ENCODE data around the gene SCN10A.

The SCN10A gene
- total RNA-seq: 0 reads per million in 2 experiments

GRCh38 chr3:38816026-38816425 lies at the start of gene SCN10A:
TSS of gene SCN10A (minus strand) at chr3:38816217. CDS start at chr3:38794010, 22,207 bp downstream.
- no peak for DNase-seq (ENCODE audit: low read depth)

- no peak for DNase-seq (ENCODE audit: low read depth)
Observed at GRCh38 chr3:38853011-38853410, 37.0 kb upstream of the SCN10A start.

DNA sequence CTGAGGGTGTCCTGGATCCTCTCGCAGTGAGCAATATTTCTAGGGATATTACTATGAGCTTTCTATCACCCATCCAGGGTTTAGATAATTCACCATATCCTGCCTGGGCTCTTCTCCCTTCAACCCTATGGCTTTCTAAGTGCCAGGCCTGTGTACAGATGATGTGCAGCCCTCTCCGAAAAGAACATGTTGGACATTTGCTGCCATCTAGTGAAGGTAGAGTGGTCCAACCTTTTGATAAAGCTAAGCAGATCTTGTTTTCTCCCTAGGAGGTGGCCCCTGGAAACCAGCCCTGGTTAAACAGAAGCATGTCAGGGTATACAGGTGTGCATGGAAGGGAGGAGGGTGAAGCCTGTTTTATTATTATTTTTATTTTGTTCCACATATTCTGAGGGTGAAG lies 27.9 kb upstream of the SCN10A start:
- DNase-seq (ENCODE audit: low read depth): no peak

GRCh38 chr3:38842266-38842965 lies 26.4 kb upstream of the SCN10A start:
- DNase-seq (ENCODE audit: low read depth): no peak

DNA sequence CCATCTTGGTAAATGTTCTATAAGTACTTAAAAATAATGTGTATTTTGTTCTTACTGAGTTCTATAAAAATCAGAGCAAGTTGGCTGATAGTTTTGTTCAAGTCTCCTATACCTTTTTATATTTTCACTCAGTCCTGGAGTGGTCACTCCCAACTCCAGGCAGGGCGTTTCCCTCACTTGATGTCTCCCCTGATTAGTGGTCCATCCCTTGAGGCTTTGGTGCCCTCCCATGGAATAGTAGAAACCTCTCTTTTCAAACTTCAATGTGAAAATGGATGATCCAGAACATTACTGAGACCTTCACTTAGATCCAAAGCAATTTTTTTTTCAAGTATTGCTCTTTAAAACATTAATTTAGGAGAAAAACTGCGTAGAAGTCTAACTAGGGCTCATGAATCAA lies 25.0 kb upstream of the SCN10A start:
- no peak for DNase-seq (ENCODE audit: low read depth)

- no peak for DNase-seq (ENCODE audit: low read depth)
Observed at GRCh38 chr3:38837358-38837757, 21.3 kb upstream of the SCN10A start.

- no peak for DNase-seq (ENCODE audit: low read depth)
Observed at GRCh38 chr3:38836561-38836960, 20.5 kb upstream of the SCN10A start.

GRCh38 chr3:38835939-38836338 lies 19.9 kb upstream of the SCN10A start:
- DNase-seq (ENCODE audit: low read depth): no peak

- DNase-seq (ENCODE audit: low read depth): no peak
Observed at GRCh38 chr3:38834717-38835116, 18.7 kb upstream of the SCN10A start.

GRCh38 chr3:38834110-38834509 lies 18.1 kb upstream of the SCN10A start:
- no peak for DNase-seq (ENCODE audit: low read depth)

GRCh38 chr3:38829404-38829803 lies 13.4 kb upstream of the SCN10A start:
- no peak for DNase-seq (ENCODE audit: low read depth)

GRCh38 chr3:38828681-38829080 lies 12.7 kb upstream of the SCN10A start:
- DNase-seq (ENCODE audit: low read depth): no peak

- no peak for DNase-seq (ENCODE audit: low read depth)
Observed at GRCh38 chr3:38827791-38828190, 11.8 kb upstream of the SCN10A start.

DNA sequence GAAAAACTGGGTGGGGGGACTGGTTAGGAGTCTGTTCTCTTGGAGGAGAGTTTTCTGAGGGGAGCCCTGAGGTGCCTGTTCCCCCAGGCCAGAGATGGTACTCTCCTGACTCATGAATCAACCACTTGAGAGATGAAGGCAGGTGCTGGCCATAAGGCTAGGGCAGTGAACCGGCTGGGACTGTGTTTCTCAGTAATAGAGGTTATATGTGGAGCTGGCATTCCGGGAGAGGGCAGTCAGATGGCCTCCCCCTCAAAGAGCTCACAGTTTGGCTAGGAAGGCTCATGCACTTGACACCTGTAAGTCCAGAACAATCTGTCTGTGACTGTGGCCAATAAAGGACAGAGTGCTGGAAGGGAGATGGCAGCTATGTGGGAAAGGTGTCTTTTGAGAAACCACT lies 10.0 kb upstream of the SCN10A start:
- DNase-seq (ENCODE audit: low read depth): no peak

DNA sequence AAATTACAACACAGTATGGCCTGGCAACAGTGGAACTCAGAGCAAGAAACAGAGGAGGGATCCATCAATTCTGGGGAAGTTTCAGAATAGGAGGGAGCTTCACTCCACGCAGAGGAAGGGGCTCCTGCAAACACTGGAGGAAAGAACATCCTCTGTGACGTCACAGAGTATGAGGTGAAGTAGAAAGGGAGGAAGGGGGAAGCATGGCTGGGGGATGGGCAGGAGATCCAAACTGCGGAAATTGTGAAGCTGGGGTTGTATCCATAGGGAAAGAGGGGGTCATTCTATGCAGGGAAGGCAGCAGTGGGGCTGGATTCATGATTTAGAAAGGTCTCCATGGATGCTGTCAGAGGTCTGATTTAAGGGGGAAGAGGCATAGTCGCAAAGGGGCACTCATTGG lies 8.3 kb upstream of the SCN10A start:
- DNase-seq (ENCODE audit: low read depth): no peak

- no peak for DNase-seq (ENCODE audit: low read depth)
Observed at GRCh38 chr3:38823722-38824121, 7.7 kb upstream of the SCN10A start.

GRCh38 chr3:38823186-38823585 lies 7.2 kb upstream of the SCN10A start:
- no peak for DNase-seq (ENCODE audit: low read depth)

GRCh38 chr3:38811822-38812221 lies 4.2 kb downstream of the SCN10A start:
- no peak for DNase-seq (ENCODE audit: low read depth)

DNA sequence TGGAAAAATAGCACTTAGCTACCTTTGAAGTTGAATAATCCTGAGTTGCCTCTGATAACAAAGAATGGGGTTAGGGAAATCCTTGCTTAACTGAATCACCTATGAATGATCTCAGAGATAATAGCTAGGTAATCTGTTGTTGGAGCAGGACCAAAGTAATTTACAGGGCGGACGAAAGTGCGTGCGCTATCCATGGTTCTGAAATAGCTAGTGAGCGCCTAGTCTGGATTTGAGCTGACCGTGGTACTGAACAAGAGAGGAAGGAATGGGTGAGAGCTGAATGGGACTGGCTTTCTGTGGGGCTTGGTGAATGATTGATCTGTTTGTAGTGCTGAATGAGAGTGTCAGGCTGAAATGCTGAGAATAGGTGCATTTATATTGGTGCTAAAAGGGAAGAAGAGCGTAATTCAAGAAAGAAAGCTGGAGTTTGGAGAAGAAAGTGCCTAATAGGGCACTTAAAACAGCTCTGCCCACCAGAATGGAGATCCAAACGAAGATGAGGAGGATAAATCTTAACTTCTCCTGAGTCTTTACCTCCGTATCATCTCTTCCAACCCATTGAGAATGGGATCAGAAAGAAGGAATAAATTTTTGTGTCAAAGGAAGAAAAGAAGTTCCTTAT lies 10.1 kb downstream of the SCN10A start:
- no peak for DNase-seq (ENCODE audit: low read depth)

- no peak for DNase-seq (ENCODE audit: low read depth)
Observed at GRCh38 chr3:38805004-38805403, 11.0 kb downstream of the SCN10A start.

DNA sequence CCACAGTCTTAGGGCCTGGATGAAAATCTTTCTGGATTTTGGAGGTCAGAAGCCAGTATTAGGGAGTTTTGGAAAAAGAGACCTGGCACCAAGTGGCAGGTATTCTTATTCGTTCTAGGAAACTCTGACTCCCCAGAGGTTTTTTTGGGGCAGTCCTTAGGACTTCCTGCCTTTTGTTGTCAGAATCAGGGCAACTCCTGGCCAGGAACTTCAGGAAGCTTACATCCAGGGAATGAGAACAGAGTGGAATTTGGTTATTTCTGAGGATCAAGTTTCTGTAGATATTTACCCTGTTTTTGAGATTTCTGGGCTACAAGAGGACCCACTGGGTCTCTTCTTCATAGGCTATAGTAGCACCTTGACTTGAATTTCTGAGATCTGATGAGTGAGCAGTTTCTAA lies 15.5 kb downstream of the SCN10A start:
- DNase-seq (ENCODE audit: low read depth): no peak

- no peak for DNase-seq (ENCODE audit: low read depth)
Observed at GRCh38 chr3:38793721-38794120, 22.3 kb downstream of the SCN10A start.

DNA sequence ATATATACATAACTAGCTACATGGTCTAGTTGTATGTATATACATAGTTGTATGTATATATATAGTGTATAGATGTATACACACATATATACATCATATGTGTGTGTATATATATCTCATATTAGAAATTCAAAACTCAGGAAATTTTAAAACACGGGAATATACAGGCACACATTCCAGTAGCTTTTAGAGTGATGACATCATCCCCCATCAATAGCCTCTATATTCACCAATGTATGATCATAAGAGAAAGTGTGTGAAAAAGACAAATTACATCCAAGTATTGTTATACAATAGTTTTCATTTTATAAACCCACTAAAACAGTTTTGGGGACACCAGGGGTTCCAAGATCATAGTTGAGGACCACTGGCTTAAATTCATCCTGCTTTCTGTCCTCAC lies 23.0 kb downstream of the SCN10A start:
- no peak for DNase-seq (ENCODE audit: low read depth)

DNA sequence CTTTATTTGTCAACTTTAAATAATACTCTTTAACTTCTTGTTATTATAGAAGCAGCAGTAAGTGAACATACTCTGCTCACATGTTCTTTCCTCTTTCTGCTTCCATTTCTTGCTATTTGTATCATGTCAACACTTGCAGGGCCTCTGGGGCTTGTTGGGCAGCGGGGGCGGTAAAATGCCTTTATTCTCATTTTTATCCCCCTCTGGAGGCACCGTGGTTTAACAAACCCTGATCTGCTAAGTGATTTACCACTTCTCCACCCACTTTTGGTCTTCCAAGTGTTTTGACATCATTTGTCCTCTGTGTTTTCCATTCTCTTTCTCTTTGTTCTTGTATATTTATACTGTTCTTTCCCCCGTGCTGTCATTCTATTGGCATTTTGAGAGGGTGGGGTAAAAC lies 33.9 kb downstream of the SCN10A start:
- DNase-seq (ENCODE audit: low read depth): no peak
